NCI-H345 treated with DMSO at 0.1 percent for 48 hours (cell line): ENCODE data around the gene OGFOD2.
A peak's percentile ranks its signal among the peaks of the same experiment; 100 is the strongest.

Source experiments
- DNase-seq: peaks from one replicate; lab custom pipeline; 2025; ENCODE audit not compliant: unreplicated experiment; lab: John Stamatoyannopoulos, UW

The OGFOD2 gene

GRCh38 chr12:122951406-122951805, 23.6 kb upstream of the OGFOD2 start:
- DNase-seq = no peak

DNA sequence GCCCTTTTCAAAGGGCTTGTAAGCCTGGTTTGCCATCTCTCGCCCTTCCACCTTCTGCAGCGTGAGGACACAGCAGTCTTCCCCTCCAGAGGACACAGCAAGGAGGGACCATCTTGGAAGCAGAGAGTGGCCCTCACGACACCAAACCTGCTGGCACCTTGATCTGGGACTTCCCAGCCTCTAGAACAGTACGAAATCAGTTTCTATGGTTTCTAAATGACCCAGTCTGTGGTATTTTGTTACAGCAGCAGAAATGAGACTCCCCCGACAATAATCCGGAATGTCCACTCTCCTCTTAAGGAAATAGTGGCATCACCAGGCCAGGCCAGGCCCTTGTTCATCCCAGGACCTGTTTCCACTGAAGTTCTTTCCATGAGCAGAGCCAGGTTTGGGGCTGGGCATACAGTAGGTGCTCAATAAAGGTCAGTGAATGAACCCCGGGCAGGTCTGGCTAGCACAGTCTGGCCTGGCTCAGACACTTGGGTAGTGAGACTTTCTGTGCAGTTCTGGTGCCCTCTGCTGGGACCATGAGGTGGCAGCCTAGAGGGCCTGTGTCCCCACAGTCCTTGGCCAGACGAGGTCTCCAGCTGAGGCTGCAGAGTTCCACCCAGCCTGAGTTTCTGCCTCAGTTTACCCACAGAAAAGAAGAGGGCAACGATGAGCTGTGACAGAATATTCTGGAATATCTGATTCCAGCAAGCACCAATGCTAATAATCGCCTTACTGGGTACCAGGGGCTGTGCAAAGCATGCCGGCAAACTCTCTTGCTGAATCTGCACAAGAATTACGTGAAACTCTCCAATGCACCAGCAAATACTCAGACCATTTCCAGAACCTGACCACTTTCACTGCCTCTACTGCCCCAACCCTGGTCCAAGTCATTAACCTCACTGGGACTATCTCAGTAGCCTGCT, 22.8 kb upstream of the OGFOD2 start:
- DNase-seq = peak; percentile 12

DNA sequence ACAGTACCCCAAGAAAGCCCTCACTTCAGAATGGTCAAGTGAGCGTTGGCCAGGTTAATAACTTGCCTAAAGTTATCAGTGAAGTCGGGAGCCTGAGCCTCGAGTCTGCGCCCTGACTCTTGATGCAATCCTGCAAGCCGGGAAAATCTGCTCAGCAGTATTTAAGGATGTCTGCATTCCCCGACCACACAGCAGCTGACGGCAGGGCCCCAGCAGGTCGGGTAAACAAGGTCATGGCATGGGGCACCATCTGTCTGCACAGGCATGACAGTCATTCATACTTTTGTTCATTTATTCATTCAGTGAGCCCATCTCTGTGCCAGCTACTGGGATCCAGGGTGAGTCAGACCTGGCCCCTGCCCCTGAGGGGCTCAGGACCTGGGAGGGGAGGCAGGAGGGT, 19.9 kb upstream of the OGFOD2 start:
- no peak for DNase-seq

- no peak for DNase-seq
Observed at GRCh38 chr12:122956035-122956434, 19.0 kb upstream of the OGFOD2 start.

- DNase-seq = no peak
Observed at GRCh38 chr12:122958198-122958888, 16.7 kb upstream of the OGFOD2 start.

GRCh38 chr12:122959566-122960192, 15.4 kb upstream of the OGFOD2 start:
- no peak for DNase-seq

GRCh38 chr12:122960193-122960569, 14.9 kb upstream of the OGFOD2 start:
- DNase-seq = no peak

DNA sequence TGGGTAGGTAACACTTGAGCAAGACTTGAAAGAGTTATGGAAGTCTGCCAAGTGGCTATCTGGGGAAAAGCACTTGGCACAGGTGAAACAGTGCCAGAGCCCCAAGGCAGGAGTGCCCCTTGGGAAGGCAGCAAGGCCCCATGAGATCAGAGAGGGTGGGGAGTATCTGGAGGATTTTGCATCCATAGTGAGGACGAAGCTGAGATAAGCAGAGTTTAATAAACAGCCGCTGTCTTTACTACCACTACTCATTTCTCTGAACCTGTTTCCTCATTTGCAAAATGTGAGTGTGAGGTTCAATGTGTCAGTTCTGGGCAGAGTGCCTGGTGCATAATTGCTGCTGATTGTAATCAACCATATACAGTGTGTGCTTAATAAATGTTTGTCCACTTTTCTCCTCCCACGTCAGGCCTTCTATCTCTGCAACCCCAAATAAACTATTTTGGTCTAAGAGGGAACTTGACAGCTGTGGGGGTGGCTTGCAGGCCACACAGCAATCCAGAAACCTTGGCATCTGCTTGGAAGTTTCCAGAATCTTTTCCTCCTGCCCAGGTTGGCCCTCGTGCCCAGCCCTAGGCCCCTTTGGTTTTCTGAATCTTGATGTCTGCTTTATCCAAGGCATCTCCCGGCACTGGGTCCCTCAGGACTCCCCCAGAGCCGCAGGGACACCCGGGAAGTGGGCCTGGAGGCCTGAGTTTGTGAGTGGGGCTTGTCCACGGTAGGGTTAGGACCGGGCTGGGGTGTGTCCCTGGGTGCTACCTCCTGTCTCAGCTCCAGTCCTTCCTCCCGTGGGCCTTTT, 13.3 kb upstream of the OGFOD2 start:
- DNase-seq = no peak

GRCh38 chr12:122963941-122964265, 11.1 kb upstream of the OGFOD2 start:
- DNase-seq = no peak

- no peak for DNase-seq
Observed at GRCh38 chr12:122964439-122965257, 10.4 kb upstream of the OGFOD2 start.

GRCh38 chr12:122965321-122965751, 9.7 kb upstream of the OGFOD2 start:
- no peak for DNase-seq

- DNase-seq = peak; percentile 86
Observed at GRCh38 chr12:122965851-122966742, 8.9 kb upstream of the OGFOD2 start, which contains the start of gene ABCB9. ABCB9 (minus strand) TSS chr12:122966463; CDS start chr12:122960235, 6,228 bp downstream.

- DNase-seq = no peak
Observed at GRCh38 chr12:122966743-122967550, 8.1 kb upstream of the OGFOD2 start.

- DNase-seq = no peak
Observed at GRCh38 chr12:122968104-122968503, 6.9 kb upstream of the OGFOD2 start.

- DNase-seq = no peak
Observed at GRCh38 chr12:122969676-122970075, 5.4 kb upstream of the OGFOD2 start.

DNA sequence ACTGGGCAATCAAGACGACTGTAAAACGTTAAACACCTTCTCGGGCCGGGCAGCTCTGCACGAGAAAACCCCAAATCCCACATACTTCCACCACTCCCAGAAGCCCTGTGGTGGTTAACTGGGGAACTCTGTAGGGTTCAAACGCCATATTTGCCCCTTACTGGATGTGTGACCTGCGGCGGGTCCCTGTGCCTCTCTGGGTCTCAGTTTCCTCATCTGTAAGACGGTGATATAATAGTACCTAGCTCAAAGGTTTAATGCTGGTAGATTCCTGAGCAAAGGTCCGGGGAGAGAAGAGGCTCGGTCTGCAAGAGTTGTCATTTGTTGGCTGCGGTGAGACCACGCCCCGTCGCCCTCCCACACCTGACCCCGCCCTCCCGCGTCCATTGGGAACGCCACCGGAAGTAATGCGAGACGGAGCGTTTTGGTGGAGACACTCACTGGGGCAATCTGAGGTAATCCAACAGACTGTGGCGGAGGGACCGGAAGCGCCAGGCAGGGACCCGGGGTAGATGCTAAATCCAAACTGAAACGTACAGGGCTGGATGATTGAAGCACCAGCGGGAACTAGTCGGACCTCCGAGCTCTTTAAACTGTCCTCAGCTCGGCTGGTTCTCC, 661 bp upstream of the OGFOD2 start:
- peak; percentile 98 for DNase-seq

- no peak for DNase-seq
Observed at GRCh38 chr12:122975790-122976647, 975 bp downstream of the OGFOD2 start.
